Measurements from ENCODE around the gene TUBA1C.

The TUBA1C gene

DNA sequence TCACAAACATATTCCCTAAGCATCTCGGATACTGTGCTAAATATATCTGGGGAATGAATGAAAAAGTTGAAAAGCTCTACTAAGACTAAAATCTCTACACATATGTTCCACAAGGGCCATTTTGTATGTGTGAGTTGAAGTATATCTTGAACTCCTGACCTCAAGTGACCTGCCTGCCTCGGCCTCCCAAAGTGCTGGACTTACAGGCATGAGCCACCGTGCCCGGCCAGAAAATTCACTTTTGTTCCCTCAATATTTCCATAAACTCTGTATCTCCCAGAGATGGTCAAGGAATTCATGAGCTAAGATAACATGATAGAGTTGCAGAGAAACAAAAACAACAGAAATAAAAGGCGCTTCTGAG, 1.5 kb upstream of the TUBA1C start:
- no peak for TF ChIP-seq TAF1 (IDR thresholded peaks at IDR 0.05; ENCODE audit: borderline replicate concordance, insufficient read depth, low read length)
- no peak for TF ChIP-seq FOXP2 (optimal IDR thresholded peaks at IDR 0.05; ENCODE audit: borderline replicate concordance, extremely low read depth, extremely low read length, insufficient read depth)
- TF ChIP-seq, protein P1, sequence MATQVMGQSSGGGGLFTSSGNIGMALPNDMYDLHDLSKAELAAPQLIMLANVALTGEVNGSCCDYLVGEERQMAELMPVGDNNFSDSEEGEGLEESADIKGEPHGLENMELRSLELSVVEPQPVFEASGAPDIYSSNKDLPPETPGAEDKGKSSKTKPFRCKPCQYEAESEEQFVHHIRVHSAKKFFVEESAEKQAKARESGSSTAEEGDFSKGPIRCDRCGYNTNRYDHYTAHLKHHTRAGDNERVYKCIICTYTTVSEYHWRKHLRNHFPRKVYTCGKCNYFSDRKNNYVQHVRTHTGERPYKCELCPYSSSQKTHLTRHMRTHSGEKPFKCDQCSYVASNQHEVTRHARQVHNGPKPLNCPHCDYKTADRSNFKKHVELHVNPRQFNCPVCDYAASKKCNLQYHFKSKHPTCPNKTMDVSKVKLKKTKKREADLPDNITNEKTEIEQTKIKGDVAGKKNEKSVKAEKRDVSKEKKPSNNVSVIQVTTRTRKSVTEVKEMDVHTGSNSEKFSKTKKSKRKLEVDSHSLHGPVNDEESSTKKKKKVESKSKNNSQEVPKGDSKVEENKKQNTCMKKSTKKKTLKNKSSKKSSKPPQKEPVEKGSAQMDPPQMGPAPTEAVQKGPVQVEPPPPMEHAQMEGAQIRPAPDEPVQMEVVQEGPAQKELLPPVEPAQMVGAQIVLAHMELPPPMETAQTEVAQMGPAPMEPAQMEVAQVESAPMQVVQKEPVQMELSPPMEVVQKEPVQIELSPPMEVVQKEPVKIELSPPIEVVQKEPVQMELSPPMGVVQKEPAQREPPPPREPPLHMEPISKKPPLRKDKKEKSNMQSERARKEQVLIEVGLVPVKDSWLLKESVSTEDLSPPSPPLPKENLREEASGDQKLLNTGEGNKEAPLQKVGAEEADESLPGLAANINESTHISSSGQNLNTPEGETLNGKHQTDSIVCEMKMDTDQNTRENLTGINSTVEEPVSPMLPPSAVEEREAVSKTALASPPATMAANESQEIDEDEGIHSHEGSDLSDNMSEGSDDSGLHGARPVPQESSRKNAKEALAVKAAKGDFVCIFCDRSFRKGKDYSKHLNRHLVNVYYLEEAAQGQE (IDR thresholded peaks at IDR 0.05; ENCODE audit: insufficient read depth in 1 of 2, low read depth in 2 of 2, low read length in 2 of 2), result no peak
- no peak for TF ChIP-seq POLR2AphosphoS5 (IDR thresholded peaks at IDR 0.05; ENCODE audit: low read depth, low read length)
- TF ChIP-seq SIN3A (IDR thresholded peaks at IDR 0.05; ENCODE audit: borderline replicate concordance, insufficient read depth, low read length), result no peak

DNA sequence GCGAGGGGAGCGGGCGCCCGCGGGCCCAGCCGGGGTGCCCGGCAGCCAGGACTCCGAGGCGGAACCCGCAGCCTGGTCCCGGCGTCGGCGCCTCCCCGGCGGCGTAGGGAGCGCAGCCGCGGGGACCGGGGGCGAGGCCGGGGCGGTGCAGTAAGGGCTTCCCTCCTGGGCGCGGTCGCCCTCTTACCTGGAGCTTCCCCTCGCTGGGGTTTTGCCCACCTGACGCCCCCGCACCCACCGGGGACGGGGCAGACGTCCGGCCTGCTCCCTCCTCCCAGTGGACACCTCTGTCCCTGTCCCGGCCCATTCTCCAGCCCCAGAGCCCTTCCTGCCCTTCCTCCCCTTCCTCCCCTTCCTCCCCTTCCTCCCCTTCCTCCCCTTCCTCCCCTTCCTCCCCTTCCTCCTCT, 413 bp upstream of the TUBA1C start:
- TF ChIP-seq FOXP2 (optimal IDR thresholded peaks at IDR 0.05; ENCODE audit: borderline replicate concordance, extremely low read depth, extremely low read length, insufficient read depth) (peak; percentile 16), TAF1 (IDR thresholded peaks at IDR 0.05; ENCODE audit: borderline replicate concordance, insufficient read depth, low read length) (no peak)

DNA sequence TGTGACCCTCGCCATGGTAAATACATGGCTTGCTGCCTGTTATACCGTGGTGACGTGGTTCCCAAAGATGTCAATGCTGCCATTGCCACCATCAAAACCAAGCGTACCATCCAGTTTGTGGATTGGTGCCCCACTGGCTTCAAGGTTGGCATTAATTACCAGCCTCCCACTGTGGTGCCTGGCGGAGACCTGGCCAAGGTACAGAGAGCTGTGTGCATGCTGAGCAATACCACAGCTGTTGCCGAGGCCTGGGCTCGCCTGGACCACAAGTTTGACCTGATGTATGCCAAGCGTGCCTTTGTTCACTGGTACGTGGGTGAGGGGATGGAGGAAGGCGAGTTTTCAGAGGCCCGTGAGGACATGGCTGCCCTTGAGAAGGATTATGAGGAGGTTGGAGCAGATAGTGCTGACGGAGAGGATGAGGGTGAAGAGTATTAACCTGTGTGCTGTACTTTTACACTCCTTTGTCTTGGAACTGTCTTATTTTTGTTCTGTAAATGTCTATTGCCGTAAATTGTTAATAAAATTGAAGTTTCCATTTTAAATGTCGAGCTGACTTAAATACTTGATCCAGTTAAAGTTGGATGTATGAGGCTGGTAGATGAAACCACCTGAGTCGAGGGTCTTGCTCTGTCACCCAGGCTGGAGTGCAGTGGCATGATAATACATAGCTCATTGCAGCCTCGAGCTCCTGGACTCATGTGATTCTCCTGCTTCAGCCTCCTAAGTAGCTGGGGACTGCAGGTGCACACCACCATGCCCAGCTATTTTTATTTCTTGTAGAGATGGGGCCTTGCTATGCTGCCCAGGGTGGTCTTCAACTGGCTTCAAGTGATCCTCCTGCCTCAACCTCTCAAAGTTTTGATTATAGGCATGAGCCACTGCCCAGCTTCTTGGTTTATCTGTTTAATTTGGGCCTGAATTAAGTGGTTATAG, 8.2 kb downstream of the TUBA1C start:
- TF ChIP-seq, protein P1 (IDR thresholded peaks at IDR 0.05; ENCODE audit: insufficient read depth in 1 of 2, low read depth in 2 of 2, low read length in 2 of 2), result no peak
- TF ChIP-seq POLR2AphosphoS5 (IDR thresholded peaks at IDR 0.05; ENCODE audit: low read depth, low read length) (no peak; the same call in 1 of the 2 replicates), TAF1 (IDR thresholded peaks at IDR 0.05; ENCODE audit: borderline replicate concordance, insufficient read depth, low read length) (no peak), SIN3A (IDR thresholded peaks at IDR 0.05; ENCODE audit: borderline replicate concordance, insufficient read depth, low read length) (no peak), FOXP2 (optimal IDR thresholded peaks at IDR 0.05; ENCODE audit: borderline replicate concordance, extremely low read depth, extremely low read length, insufficient read depth) (no peak)

DNA sequence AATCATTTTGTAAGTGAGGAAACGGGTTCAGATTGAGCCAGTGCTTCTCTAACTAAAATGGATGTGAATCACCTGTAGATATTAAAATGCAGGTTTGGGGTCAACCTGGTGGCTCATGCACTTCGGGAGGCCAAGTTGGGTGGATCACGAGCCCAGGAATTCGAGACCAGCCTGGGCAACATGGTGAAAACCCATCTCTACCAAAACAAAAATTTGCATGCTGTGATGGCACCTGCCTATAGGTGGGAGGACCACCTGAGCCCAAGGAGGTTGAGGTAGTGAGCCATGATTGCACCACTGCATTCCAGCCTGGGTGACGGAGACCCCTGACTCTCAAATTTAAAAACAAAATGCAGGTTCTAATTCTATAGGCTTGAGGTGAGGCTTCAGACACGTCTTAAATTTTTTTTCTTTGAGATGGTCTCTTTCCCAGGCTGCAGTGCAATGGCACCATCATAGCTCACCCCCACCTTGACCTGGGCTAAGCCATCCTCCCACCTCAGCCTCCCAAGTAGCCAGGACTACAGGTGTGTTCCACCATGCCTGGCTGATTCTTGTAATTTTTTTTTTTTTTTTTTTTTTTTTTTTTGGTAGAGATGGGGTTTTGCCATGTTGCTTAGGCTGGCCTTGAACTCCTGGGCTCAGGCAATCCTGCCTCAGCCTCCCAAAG, 9.0 kb downstream of the TUBA1C start:
- TF ChIP-seq FOXP2 (optimal IDR thresholded peaks at IDR 0.05; ENCODE audit: borderline replicate concordance, extremely low read depth, extremely low read length, insufficient read depth), result no peak
- TF ChIP-seq, protein P1 (IDR thresholded peaks at IDR 0.05; ENCODE audit: insufficient read depth in 1 of 2, low read depth in 2 of 2, low read length in 2 of 2), result no peak
- no peak for TF ChIP-seq SIN3A (IDR thresholded peaks at IDR 0.05; ENCODE audit: borderline replicate concordance, insufficient read depth, low read length)
- TF ChIP-seq TAF1 (IDR thresholded peaks at IDR 0.05; ENCODE audit: borderline replicate concordance, insufficient read depth, low read length), result no peak

DNA sequence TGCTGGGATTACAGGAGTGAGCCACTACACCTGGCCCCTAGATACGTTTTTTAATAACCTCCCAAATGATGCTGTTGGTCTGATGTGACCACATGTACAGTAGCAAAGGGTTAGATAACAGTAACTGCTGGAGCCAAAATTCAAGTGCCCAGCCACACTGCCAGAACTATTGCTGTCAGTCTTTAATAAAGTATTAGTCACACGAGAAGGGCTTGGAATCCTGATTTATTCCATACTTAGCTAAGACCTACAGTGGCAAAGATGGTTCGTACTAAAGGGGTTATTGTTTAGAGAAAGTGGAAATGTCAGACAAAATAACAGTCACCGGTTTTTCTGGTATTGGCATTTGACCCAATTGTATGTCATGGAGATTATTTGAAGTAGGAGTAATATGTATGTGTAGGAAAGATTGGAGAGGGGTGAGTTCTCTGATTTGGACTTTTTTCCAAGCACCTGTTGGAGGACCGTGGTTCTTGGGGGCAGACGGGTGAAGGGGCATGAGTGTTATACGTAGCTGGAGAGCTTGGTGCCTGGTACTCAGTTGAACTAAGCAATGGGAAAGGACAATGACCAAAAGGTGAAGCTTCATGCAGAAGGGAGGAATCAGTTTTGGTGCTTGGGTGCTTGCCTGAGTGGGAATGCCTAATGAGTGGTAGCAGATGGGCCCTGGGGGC, 9.7 kb downstream of the TUBA1C start:
- no peak for TF ChIP-seq SIN3A (IDR thresholded peaks at IDR 0.05; ENCODE audit: borderline replicate concordance, insufficient read depth, low read length)
- peak; percentile 58; the same call in 1 of the 2 replicates for TF ChIP-seq POLR2AphosphoS5 (IDR thresholded peaks at IDR 0.05; ENCODE audit: low read depth, low read length)
